Panc1 (cell line): ENCODE data around the gene RCOR3. TPM values are rescaled to one million over a fixed set of nuclear protein-coding genes. Genes with fewer than 3 reads are reported as not detected.

Experiments
- ATAC-seq: fragments of 200-7000 bp; cut with Tn5 transposase; 2 replicates; pipeline ENCODE4 v1.9.1; 2020; ENCODE audit warnings: mild to moderate bottlenecking, moderate library complexity
- BruUV-seq: library from RNA; stranded (reverse); fragments of 400-500 nt; replicated peaks from 2 replicates; lab custom pipeline; 2021; lab: Mats Ljungman, UMichigan
- CTCF ChIA-PET: fragments of 300-600 bp; sonication (Branson Sonifier 250); formaldehyde crosslinking; loops from one replicate; lab custom pipeline; 2022; ENCODE audit warnings: antibody characterized with exemption; lab: Charles Lee
- POLR2A ChIA-PET: fragments of 300-600 bp; sonication (Branson Sonifier 250); formaldehyde crosslinking; loops from one replicate; lab custom pipeline; 2022; ENCODE audit warnings: antibody characterized with exemption; lab: Charles Lee
- DNase-seq: peaks from one replicate; pipeline ENCODE4 v3.0.0-alpha.2; 2010; ENCODE audit warnings: low read depth, low spot score
- H3K27ac ChIP-seq: 2 replicates; pipeline ENCODE4 v1.5.1; 2011; ENCODE audit warnings: mild to moderate bottlenecking, low read length, inconsistent platforms
- H3K27me3 ChIP-seq: fragments of 200-500 bp; sonication (Bioruptor generic); 2 replicates; pipeline ENCODE4 v1.6.0; 2014; ENCODE audit warnings: low read length, inconsistent platforms; ENCODE audit not compliant: control insufficient read depth, insufficient read depth
- H3K36me3 ChIP-seq: fragments of 200-500 bp; sonication (Bioruptor generic); 2 replicates; pipeline ENCODE4 v1.5.1; 2014; ENCODE audit warnings: inconsistent platforms, mild to moderate bottlenecking, low read length, moderate library complexity; ENCODE audit not compliant: control insufficient read depth, insufficient read depth
- H3K4me1 ChIP-seq: 2 replicates; pipeline ENCODE4 v1.5.1; 2011; ENCODE audit warnings: inconsistent platforms, mild to moderate bottlenecking, low read length, moderate library complexity; ENCODE audit not compliant: control insufficient read depth, insufficient read depth
- H3K4me3 ChIP-seq, 2 experiments: 2 replicates each; pipeline ENCODE4 v1.5.1; 2011 to 2012; ENCODE audit warnings: low read depth in 2 of 2, low read length in 2 of 2, mild to moderate bottlenecking in 2 of 2, inconsistent platforms in 1 of 2, moderate library complexity in 1 of 2
- H3K9me3 ChIP-seq: fragments of 200-500 bp; sonication (Bioruptor generic); 2 replicates; pipeline ENCODE4 v1.5.1; 2014; ENCODE audit warnings: low read depth, mild to moderate bottlenecking, inconsistent platforms, low read length, moderate library complexity; ENCODE audit not compliant: control insufficient read depth, insufficient read depth
- CTCF ChIP-seq: fragments of 450-650 bp; IDR thresholded peaks from 2 replicates; pipeline ENCODE4 v1.5.1; 2017; ENCODE audit warnings: mild to moderate bottlenecking
- POLR2AphosphoS5 ChIP-seq: IDR thresholded peaks from 2 replicates; pipeline ENCODE4 v1.6.1; 2012; ENCODE audit warnings: mild to moderate bottlenecking, low read depth, low read length, moderate library complexity
- REST ChIP-seq, 2 experiments: IDR thresholded peaks; 2 replicates each; pipeline ENCODE4 v1.6.1; 2011 to 2012; ENCODE audit warnings: low read depth in 2 of 2, control low read depth in 1 of 2, low read length in 1 of 2, mild to moderate bottlenecking in 1 of 2, moderate library complexity in 1 of 2; ENCODE audit not compliant: insufficient read depth in 1 of 2
- SIN3A ChIP-seq: IDR thresholded peaks from 2 replicates; pipeline ENCODE4 v1.6.1; 2012; ENCODE audit warnings: low read depth, mild to moderate bottlenecking, low read length, moderate library complexity, borderline replicate concordance; ENCODE audit not compliant: insufficient read depth
- TCF7L2 ChIP-seq: IDR thresholded peaks from 2 replicates; pipeline ENCODE4 v1.6.1; 2011; ENCODE audit warnings: mild to moderate bottlenecking, low read depth, low read length, inconsistent platforms
- in situ Hi-C: cut with HindIII; loops from 2 replicates; pipeline ENCODE4 v1.10.0; 2016; ENCODE audit warnings: low sequenced_read_pairs, low pct_unique_long_range_greater_than_20kb
- intact Hi-C: fragments of 100-400 bp; cut with micrococcal nuclease; formaldehyde crosslinking; loops from one replicate; pipeline ENCODE4 v1.10.0; 2022; ENCODE audit not compliant: unreplicated experiment
- total RNA-seq: library from RNA; stranded (reverse); gene quantifications from one replicate; pipeline ENCODE4 v1.2.1, GENCODE V29; 2021; ENCODE audit not compliant: unreplicated experiment

Gene RCOR3
- total RNA-seq, 1 experiment from 2014 or later = 40.4 TPM

GRCh38 chr1:211210965-211211364 lies 48.2 kb upstream of the RCOR3 start:
- H3K9me3 ChIP-seq = no peaks in the 10 kb centered on the region; the same call in 1 of the 2 replicates
- ChIA-PET CTCF (no interaction called here), POLR2A (no interaction called here)
- BruUV-seq = no TSS peak
- in situ Hi-C loops (no loop called here), intact Hi-C loops (no loop called here)
- DNase-seq = no peak
- no peak for ATAC-seq
- H3K4me3 ChIP-seq = no peak overlapping the region
- TF ChIP-seq TCF7L2 (no peak), SIN3A (no peak), POLR2AphosphoS5 (no peak), REST (IDR thresholded peaks at IDR 0.05; ENCODE audit: insufficient read depth in 1 of 2, low read depth in 2 of 2, low read length in 1 of 2) (no peak), CTCF (no peak)
- H3K27ac ChIP-seq = no peak overlapping the region
- no peaks in the 10 kb centered on the region for H3K4me1 ChIP-seq
- H3K27me3 ChIP-seq = no peaks in the 10 kb centered on the region
- no peaks in the 10 kb centered on the region for H3K36me3 ChIP-seq

- H3K27ac ChIP-seq = no peak overlapping the region
- no peaks in the 10 kb centered on the region for H3K9me3 ChIP-seq
- no TSS peak for BruUV-seq
- no peaks in the 10 kb centered on the region for H3K36me3 ChIP-seq
- no peaks in the 10 kb centered on the region for H3K4me1 ChIP-seq
- no peak for ATAC-seq
- in situ Hi-C loops = no loop called here
- no peak for DNase-seq
- ChIA-PET CTCF (no interaction called here), POLR2A (no interaction called here)
- H3K27me3 ChIP-seq = no peaks in the 10 kb centered on the region
- no peak overlapping the region for H3K4me3 ChIP-seq
- TF ChIP-seq SIN3A = no peak
- no peak for TF ChIP-seq REST (IDR thresholded peaks at IDR 0.05; ENCODE audit: insufficient read depth in 1 of 2, low read depth in 2 of 2, low read length in 1 of 2)
- no peak for TF ChIP-seq POLR2AphosphoS5
- no peak for TF ChIP-seq CTCF
- no peak for TF ChIP-seq TCF7L2
- intact Hi-C loops = no loop called here
Measured at GRCh38 chr1:211213702-211214101, 45.5 kb upstream of the RCOR3 start.
